D721Med (cell line): Measurements from ENCODE around the gene GPN3.

Experiments used
- DNase-seq: peaks from one replicate; pipeline ENCODE4 v3.0.0; 2011; ENCODE audit warnings: low spot score; ENCODE audit not compliant: insufficient read length
- FAIRE-seq: peaks from 2 replicates; lab custom pipeline; 2011; peaks lifted over from hg19 to GRCh38; lab: Jason Lieb, UNC
- CTCF ChIP-seq: IDR thresholded peaks from 2 replicates; pipeline ENCODE4 v1.5.1; 2012; ENCODE audit warnings: mild to moderate bottlenecking, control low read depth; ENCODE audit not compliant: insufficient read depth; ENCODE audit errors: missing control alignments

Gene GPN3

GRCh38 chr12:110468214-110469048, at the start of gene GPN3, which contains the start of gene FAM216A:
GPN3 (minus strand) TSS chr12:110468257; CDS start chr12:110468203, 54 bp downstream.
FAM216A (plus strand) TSS chr12:110468845; CDS start chr12:110468876, 31 bp downstream.
- TF ChIP-seq CTCF = no peak
- DNase-seq = peak; percentile 74
- FAIRE-seq = no peak

- FAIRE-seq (no peak), DNase-seq (no peak)
- TF ChIP-seq CTCF = no peak
Measured at GRCh38 chr12:110516995-110517394, 48.9 kb upstream of the GPN3 start.

GRCh38 chr12:110514363-110514762, 46.3 kb upstream of the GPN3 start:
- no peak for DNase-seq
- no peak for FAIRE-seq
- TF ChIP-seq CTCF = no peak

GRCh38 chr12:110513842-110514241, 45.8 kb upstream of the GPN3 start:
- FAIRE-seq = no peak
- DNase-seq = no peak
- no peak for TF ChIP-seq CTCF

DNA sequence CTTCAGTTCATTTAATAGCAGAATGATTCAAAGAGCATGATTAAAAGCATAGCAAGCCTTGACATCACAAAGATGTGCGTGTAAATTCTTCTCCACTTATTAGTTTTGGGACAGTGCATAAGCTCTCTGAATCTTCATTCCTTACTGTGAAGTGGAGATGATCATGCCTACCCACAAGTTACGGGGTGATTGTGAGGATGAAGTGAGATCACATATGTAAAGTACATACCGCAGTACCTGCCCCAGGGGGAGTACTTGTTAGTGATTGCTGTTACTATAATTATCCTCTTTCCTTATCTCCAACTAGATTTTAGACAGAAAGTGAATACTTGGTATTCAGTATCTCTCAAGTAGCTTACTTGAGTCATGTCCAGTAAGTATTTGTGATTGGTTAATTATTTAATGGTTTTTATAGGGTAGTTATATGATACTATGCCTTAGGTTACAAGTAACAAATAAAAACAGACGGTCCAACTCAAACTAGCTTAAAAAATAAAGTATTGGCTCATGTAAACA, 40.1 kb upstream of the GPN3 start:
- DNase-seq (no peak), FAIRE-seq (no peak)
- no peak for TF ChIP-seq CTCF

- no peak for TF ChIP-seq CTCF
- DNase-seq (no peak), FAIRE-seq (no peak)
Measured at GRCh38 chr12:110505332-110505731, 37.3 kb upstream of the GPN3 start.

GRCh38 chr12:110503432-110503831, 35.4 kb upstream of the GPN3 start:
- TF ChIP-seq CTCF = no peak
- FAIRE-seq = no peak

More at GRCh38 chr12:110503432-110503831, 35.4 kb upstream of the GPN3 start:
- no peak for DNase-seq
